Inflammatory macrophage (primary cell): Measurements from ENCODE around the gene CTNNA2.

Experiments used
- DNase-seq, 2 donors: peaks; one replicate each; pipeline ENCODE4 v3.0.0-alpha.2; 2020 to 2022

CTNNA2 gene

GRCh38 chr2:80340022-80340421 lies 827.2 kb downstream of the CTNNA2 start:
- DNase-seq: no peak

- no peak for DNase-seq
Observed at GRCh38 chr2:80348078-80348477, 835.2 kb downstream of the CTNNA2 start.

DNA sequence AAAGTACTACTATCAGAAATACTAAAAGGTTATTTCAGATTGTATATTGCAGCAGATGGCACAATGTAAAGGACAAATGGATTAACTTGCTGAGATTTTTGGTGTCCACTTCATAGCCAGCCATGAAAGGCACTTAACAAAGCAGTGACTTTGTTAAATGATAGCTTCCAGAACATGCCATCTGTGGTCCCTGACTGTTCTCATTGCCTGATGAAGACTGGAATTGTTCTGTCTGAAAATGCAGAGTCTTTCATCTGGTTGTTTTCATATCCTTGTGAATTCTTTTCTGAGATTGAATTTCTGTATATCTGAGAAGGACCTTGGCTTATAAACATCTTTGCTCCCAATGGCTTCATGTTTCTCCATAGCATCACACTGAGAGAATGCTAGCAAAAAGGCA lies 836.1 kb downstream of the CTNNA2 start:
- DNase-seq: no peak

- DNase-seq: no peak
Observed at GRCh38 chr2:80351231-80351630, 838.4 kb downstream of the CTNNA2 start.

DNA sequence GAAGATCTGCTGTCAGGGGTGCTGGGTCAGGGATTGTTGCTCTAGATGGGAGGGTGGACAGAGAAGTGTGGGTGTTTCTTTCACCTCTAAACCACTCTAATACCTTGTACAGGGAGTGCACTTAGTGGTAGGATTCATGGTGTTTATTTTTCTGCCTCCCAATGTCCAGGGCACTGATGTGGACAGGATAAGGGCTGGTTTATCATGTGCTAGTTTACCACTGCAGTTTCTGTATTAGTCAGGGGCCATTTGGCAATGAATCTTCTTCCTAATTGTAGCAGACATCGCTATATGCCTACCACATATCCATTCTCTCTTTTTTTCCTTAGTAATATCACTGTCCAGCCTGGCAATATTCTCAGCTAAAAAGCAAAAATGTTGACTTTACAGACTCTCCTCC lies 842.0 kb downstream of the CTNNA2 start:
- no peak for DNase-seq

- no peak for DNase-seq
Observed at GRCh38 chr2:80361904-80362303, 849.1 kb downstream of the CTNNA2 start.

GRCh38 chr2:80363330-80363729 lies 850.5 kb downstream of the CTNNA2 start:
- DNase-seq: no peak

DNA sequence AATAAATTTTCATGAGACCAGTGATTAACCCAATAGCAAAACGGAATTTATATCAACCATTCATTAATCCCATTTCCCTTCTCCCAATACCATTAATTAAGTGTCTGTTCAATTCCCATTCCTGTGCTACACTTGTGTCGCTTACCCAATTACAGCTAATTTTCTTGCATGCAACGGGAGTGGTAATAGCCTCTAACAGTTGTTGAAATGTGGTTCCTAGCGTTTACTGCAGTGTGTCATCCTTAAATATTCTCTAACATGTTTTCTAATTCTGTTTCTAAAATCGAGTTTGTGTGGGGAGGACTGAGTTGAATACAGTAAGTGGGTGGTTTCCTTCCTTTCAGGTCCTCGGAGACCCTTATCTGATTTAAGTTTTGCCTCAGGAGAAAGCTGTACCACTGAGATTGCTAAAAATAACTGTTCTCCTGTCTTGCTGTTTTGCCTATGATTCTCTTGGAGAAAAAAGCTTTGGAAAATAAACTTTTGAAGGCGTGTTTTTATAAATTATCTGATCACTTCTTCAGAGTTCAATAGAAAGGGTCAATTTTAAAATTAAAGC lies 851.0 kb downstream of the CTNNA2 start:
- DNase-seq: no peak

GRCh38 chr2:80364524-80365212 lies 851.8 kb downstream of the CTNNA2 start:
- no peak for DNase-seq

DNA sequence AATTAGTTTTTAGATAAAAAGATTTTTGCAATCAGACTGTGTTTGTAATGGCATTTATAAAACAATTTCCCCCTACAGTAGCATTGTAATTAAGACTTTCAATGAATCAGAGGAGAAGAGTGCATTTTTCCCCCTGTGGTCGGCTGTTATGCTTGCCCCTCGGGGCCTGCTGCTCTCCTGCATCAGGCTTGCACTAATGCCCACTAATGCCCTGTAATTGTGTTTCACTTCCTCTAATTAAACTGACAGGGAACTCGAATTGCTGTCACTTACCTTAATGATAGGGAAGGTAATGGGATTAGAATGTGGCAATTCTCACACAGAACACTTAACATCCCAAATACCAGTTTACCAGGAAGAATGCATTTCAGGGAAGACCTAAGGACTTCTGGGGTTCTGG lies 852.9 kb downstream of the CTNNA2 start:
- no peak for DNase-seq

GRCh38 chr2:80370375-80371009 lies 857.6 kb downstream of the CTNNA2 start:
- DNase-seq: no peak

DNA sequence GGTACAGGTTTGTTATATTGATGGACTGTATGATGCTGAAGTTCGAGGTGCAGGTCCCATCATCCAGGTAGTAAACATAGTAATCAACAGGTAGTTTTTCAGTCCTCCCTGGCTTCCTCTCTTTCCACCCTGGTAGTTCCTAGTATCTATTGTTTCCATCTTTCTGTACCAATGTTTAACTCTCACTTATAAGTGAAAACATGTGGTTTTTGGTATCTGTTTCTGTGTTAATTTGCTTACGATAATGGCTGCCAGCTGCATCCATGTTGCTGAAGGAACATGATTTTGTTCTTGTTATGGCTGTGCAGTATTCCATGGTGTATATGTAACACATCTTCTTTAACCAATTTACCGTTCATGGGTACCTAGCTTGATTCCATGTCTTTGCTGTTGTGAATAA lies 861.3 kb downstream of the CTNNA2 start:
- DNase-seq: no peak

- no peak for DNase-seq
Observed at GRCh38 chr2:80377071-80377470, 864.2 kb downstream of the CTNNA2 start.

DNA sequence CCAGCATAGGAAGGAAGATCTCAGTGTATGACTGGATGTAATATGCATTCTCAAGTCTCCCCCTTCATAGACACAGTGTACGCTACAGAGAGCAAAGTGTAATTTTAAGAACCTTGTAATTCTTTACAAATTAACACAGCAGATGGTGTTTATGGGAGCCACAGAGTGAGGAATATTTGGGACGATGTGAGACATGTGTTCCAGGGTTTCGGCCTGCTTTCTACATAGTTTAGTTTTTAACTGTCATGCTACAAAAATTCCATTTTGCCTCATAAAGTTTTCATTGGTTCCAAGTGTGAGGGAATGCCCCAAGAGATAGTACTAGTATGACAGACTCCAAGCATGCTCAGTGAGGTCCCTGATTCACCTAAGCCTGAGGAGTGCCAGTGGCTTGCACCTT lies 867.9 kb downstream of the CTNNA2 start:
- DNase-seq: no peak

DNA sequence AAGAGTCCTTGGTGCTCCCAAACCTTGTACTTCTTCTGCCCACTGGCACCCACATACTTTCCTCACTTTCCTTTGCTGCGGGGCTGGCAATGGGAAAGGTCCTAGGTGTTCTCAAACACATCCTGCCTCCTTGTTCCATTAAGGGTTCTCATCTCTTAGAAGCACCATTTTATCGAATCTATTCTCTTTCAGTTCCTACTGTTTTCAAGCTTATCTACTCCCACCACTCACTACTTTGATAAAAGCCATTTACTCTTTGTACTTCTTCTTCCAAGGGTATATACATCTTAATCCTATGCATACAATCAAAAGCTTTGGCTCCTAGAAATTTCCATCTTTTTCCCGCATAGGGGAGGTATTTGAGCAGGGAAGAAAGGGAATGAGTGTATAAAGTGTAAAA lies 868.8 kb downstream of the CTNNA2 start:
- no peak for DNase-seq

GRCh38 chr2:80392441-80392840 lies 879.6 kb downstream of the CTNNA2 start:
- DNase-seq: no peak

DNA sequence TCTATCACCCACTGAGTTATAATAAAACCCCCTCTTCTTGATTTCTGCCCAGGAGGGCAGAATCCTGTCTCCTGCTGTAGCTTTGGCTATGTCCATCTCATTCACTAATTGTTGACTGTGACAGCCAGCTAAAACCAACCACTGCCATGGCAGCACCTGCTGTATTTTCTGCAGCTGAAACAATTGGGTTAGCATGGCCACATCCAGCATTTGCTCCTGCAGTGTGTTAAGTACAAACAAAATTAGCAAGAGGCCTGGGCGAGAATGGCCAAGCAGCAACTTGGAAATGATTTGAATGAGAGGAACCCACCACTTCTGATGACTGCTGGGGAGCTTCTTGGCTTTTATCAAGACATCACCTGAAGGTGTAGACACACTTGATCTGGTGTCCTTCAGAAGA lies 881.1 kb downstream of the CTNNA2 start:
- DNase-seq: no peak

- no peak for DNase-seq
Observed at GRCh38 chr2:80395251-80395650, 882.4 kb downstream of the CTNNA2 start.

GRCh38 chr2:80396276-80396675 lies 883.4 kb downstream of the CTNNA2 start:
- DNase-seq: no peak

GRCh38 chr2:80403081-80403480 lies 890.2 kb downstream of the CTNNA2 start:
- DNase-seq: no peak

DNA sequence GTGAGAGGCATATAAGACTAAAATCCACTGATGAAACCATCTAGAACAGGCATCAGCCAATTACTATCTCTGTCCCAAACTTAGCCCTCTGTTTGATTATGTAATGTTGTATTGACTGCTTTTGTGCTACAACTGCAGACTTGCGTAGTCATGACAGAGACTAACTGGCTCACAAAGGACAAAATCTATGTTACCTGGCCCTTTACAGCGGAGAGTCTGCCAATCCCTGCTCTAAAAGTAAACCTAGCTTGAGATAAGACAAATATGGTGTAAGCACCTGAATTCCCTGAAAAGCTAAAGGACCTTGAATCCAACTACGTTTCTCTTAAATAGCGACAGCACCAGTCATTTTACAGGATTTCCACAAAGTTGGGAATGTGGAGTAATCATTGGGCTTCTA lies 894.5 kb downstream of the CTNNA2 start:
- DNase-seq: no peak

DNA sequence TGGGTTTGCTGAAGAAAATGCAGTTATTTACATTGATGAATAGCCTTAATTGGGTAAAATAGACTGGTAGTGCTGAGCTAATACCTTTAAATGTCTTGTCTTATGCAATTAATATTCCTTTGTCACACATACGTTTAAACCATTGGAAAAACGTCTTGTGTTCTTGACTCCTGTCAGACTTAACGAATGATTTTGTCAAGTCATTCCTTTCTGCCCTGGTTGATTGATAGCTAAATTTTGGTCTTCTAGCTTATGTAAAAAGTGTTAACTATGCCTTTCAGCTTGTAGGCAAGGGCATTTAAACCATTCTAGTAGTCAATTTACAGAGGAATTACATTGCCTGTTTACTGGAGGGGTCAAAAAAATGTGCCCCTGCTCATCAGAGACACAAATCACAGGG lies 897.5 kb downstream of the CTNNA2 start:
- no peak for DNase-seq

DNA sequence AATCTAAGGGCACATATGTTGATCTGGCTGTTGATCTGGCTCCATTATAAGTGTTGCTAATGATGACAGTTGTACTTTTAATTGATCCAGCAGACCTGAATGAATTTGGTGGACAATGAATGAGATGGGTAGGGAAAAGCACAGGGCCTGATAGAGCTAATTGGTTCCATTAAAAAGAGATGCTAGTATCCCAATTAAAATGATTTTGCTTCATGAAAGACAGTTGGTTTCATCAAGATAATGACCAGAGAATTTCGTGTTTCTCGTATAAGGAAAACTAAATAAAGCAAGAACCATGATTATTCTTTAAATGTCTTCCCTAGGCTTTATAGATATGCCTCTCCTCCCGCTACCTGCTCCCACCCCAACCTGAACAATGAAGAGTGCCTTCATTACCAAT lies 900.3 kb downstream of the CTNNA2 start:
- no peak for DNase-seq

GRCh38 chr2:80417737-80418136 lies 904.9 kb downstream of the CTNNA2 start:
- no peak for DNase-seq
